GM18519 (cell line): ENCODE results near the gene SMARCD1.

Source experiments
- ATAC-seq: cut with Tn5 transposase; IDR thresholded peaks from one replicate; pipeline ENCODE4 v1.9.1; 2021; ENCODE audit warnings: mild to moderate bottlenecking, moderate library complexity; ENCODE audit not compliant: unreplicated experiment, low FRiP score

The SMARCD1 gene

DNA sequence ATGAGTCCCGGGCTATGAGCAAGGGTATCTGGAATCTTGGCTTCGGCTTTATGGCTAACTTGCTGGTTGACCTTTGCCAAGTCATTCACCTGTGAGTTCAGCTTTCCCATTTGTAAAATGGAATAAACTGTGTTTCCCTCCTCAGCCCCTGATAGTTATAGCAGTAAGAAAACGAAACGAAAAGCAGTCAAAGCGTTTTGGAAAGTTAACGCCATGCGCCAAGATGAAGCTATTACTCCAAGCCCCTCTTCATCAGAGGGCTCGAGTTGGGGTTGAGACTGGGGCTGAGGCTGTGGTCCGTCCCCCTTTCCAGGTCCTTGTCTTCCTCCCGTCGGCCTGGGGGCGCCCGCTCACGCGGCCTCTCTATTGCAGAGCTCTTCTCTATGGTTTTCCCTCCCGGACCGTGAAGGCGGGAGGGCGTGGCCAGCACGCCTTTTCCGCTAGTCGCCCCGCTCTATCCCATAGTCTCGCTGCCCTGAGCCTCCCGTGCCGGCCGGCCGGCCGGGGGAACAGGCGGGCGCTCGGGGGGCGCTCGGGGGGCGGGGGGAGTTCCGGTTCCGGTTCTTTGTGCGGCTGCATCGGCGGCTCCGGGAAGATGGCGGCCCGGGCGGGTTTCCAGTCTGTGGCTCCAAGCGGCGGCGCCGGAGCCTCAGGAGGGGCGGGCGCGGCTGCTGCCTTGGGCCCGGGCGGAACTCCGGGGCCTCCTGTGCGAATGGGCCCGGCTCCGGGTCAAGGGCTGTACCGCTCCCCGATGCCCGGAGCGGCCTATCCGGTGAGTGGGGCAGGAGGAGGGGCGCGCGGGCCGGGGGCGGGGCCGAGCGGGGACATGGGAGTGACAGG, at the start of gene SMARCD1:
TSS of gene SMARCD1 (plus strand) at position 568 of the 840 bp plus-strand sequence. CDS start at position 596, 28 bp downstream.
- ATAC-seq, result peak; percentile 65

DNA sequence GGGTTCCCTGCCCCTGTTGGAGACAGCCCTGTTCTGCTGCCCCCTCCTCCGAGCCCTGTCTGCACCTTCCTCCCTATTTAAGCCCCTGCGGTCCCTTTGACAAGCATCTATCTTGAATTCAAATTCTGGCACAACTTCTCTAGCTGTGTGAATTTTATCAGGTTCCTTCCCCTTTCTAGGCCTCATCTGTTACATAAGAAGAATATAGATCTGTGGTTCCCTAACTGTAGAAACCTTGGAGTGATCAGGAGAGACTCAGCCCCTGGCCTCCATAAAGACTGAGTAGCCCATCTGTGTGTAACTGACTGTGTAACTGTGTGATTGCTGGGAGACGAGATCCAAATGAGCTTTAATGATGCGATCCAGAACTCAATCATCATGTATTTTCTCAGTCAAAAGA, 46.8 kb upstream of the SMARCD1 start:
- no peak for ATAC-seq

DNA sequence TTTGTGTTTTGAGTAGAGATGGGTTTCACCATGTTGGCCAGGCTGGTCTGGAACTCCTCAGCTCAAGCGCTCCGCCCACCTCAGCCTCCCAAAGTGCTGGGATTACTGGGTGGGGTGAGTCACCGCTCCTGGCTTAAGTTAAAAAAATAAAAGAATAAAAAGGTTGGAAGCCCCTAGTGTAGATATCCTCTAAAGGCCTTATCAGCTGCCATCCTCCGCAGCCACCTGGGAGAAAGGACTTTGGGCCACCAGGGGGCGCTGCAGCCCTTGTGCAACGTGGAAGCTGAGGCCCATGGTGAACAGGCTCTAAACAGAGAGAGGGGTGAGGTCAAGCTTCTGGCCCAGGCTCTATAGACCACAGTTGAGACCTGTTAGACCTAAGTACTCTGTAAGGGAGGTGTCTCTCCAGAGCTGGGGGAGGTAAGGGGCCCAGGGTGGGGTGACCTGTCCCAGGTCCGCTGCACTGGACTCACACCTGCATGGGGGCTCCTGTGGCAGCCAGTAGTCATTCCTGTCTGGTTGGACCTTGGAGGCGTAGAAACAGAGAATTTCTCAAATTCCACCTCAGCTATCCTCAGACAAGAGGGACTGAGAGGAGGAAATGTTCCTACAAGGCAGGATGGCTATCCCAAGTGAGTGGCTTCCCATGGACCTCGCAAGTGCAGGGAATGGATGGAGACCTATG, 45.8 kb upstream of the SMARCD1 start:
- ATAC-seq, result no peak

DNA sequence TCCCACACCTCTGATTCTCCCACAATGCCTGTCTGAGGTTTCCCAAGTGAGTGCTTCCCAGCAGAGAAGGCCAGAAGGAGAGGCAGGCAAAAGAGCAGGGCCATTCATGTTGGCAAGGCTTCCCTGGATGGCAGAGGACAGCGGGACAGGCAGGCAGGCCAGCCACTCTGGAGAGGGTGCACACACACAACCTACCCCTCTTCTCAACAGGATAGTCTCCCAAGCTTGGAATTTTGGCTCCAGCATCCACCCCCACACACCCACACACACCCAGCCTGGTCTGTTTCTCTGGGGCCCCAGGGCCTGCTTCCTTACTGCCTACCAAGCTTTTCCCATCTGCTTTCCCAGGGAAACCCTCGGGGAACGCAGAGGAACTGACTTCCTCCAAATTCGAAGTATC, 44.5 kb upstream of the SMARCD1 start:
- no peak for ATAC-seq

DNA sequence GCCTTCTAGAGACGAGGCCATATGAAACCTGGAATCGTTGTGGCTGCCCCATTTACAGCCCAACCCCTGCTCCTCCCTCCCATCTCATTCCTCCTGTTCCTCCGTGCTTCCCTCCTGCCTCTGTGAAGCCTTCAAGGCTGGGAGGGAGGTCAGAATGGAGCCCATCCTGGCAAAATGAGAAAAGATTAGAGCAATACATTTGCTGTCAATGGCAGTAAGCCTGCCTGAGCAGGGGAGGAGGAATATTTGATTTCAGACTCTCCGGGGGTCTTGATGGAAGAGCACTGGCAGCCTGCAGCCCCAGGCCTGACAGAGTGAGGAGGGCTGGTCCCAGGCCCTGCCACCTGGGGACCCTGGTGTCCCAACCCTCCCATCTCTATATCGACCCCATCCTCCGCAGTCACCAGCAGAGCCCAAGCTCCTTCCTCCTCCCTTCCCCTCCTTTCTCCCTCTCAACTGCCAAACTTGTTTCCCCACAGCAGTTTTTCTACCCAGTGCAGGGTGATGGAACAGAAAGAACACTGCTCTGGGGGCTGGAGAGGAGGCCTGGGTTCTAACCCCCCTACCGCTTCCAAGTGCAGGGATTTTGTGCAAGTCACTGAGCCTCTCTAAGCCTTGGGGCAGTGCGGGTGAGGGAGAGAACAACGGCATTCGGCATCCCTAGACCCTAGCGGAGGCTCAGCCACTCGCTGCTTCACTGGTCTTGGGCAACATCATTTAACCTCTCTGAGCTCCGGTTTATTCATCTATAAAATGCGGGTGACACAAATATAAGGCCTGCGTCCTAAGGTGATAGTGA, 43.9 kb upstream of the SMARCD1 start:
- ATAC-seq, result no peak

DNA sequence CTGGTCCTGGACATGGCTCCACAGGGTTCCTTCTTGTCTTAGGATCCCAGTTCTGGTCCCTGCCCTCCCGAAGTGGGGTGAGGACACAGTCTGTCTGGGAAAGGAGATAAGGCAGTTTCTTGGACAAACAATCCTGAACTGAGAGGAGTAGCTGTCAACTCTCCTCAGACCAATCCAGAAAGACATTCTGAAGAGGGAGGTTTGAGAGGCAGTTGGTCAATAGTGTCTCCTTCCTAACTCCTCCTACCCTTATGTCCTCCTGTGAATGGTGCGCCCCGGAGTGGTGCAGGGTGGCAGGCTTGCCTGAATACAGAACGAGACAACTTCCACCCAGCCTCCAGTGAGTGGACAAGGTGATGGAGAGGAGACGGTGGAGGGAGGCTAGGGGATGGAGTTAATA, 43.2 kb upstream of the SMARCD1 start:
- no peak for ATAC-seq

DNA sequence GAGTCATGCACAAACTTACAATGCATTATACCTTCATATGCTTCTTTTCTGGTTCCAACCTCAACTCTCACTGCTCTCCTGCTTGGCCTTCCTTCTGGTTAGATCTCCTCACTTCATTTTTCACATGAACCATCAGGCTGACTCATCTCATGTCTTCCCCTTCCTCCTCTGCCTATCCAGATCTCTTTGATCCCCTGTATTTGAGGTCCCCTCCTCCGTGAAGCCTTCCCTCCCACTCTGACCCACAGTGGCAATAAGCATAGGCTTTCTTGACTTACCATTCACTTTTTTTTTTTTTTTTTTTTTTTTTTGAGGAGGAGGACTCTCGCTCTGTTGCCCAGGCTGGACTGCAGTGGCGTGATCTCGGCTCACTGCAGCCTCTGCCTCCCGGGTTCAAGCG, 42.4 kb upstream of the SMARCD1 start:
- ATAC-seq, result no peak

DNA sequence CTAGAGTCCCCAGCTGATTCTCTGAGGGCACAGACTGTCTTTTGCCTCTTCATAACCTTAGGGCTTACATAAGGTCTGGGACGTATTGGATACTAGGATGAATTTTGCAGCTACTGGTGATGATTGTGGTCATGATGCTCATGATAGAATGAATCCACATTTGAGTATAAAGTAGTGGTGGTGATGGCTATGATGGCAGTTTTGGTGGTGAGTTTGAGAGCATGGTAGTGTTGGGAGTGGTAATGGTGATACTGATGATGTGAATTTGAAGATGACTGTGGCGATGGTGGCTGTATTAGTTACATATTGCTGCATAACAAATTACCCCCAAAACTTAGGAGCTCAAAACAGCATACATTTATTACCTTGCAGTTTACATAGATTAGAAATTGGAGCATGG, 41.8 kb upstream of the SMARCD1 start:
- ATAC-seq, result no peak

DNA sequence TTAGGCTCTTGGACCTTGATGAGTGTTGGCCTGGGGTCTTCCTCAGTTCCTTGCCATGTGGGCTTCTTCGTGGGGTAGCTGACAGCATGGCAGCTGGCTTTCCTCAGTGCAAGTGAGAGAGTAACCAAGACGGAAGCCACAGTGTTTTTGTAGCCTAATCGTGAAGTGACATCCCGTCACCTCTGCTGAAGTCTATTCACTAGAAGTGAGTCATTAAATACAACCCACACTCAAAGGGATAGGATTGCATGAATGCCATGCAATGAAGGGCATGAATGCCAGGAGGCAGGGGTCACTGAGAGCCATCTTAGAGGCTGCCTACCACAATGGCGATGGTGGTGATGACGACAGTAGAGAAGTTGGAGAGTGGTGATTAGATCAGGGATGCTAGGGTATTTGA, 41.3 kb upstream of the SMARCD1 start:
- ATAC-seq, result no peak

DNA sequence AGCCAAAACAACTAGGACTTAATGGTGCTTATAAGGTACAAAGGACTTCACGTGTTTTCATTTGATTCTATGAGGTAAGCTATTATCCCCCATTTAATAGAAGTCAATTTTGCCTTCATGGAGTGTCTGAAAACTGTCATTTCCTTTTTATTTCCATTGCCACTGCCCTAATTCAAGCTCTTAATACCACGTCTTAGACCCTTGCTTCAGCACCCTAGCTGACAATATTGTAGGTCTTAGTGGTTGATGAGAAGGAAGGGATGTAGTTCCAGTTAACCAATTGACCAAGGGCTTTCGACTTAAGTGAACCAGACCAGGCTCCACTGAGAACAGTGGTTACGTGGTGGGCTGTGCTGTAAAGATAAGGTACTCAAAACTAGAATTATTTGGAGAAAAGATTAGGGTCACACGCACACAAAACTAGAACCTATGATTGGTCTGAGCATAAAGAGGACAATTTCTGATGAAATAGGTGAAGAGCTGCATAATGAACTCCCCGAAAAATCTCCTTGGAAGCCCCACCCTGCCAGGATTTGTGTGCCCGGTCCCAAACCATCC, 37.4 kb upstream of the SMARCD1 start:
- no peak for ATAC-seq

DNA sequence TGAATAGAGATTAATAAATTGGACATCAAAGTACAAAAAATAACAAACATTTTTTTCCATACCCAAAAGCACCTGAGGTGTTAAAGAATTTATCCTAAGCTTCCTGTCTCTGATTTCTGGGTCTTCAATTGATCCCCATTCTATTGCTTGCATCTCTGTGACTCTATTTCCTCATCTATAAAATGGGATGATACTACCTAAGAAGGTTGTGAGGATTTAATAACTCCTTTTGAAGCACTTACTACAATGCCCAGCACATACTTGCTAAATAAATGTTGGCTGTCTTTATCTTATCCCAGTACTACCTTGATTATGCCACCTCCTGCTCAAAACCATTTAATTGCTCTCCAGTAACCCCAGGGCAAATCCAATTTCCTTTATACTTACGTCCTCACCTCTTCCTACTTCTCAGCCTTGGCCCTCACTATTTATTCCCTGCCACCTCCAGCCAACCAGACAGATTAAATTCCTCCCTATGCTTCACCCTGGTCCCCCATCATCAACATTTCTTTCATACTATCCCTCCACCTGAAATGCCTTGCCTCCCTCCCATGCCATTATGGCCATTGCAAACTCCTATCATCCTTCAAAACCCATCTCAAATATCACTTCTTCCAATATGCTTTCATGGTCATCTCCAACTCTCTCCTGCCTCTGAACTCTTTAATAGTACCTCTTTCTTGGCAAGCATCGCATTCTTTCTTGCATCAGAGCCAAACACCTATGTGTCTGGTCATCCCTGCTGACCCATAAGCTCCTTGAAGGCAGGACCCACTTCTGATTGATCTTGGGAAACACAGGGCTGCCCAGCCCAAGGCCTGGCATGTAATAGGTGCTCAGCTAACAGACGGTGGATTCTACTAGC, 35.7 kb upstream of the SMARCD1 start:
- no peak for ATAC-seq

DNA sequence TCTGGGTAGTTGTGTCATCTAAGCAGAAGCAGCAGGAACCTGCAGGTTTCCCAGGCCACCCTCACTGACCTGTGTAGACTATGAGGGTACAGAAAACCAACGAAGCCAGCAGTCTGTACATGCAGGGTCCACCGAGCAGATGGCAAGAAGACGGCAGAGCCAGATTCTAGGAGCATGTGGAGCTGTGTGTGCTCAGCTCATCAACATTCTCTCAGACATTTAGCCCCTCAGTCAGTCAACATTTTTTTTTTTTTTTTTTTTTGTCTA, 35.1 kb upstream of the SMARCD1 start:
- no peak for ATAC-seq

DNA sequence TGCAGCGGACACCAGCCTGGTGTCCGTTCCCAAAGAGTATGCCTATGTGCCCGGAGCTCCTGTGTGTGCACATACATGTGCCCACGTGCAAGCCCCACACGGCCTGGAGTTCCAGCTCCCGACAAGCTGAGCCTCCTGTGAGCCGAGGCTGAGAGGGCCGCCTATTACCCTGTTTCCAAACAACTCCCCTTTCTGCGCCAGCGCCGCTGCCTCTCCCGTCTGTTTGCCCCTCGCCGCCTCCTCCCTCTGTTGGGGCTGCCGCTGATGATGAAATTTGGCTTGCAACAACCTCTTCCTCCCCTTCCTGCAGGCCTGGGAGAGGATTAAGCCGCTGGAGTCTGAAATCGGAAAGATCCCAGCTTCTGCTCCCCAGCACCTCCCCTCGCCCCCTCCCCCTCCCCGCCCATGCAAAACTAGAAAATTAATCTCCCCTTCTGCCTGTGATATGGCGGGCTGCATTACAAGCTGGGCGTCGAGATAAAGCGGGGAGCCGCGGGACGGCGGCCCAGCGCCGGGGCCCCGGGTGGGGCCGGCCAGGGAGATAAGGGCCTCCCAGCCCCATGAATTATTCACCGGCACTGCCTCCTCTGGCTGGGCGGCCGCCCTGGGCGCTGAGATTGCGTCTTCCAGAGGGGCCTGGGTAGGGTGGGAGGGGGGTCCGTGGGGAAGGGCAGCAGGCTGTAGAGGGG, 34.6 kb upstream of the SMARCD1 start:
- no peak for ATAC-seq

DNA sequence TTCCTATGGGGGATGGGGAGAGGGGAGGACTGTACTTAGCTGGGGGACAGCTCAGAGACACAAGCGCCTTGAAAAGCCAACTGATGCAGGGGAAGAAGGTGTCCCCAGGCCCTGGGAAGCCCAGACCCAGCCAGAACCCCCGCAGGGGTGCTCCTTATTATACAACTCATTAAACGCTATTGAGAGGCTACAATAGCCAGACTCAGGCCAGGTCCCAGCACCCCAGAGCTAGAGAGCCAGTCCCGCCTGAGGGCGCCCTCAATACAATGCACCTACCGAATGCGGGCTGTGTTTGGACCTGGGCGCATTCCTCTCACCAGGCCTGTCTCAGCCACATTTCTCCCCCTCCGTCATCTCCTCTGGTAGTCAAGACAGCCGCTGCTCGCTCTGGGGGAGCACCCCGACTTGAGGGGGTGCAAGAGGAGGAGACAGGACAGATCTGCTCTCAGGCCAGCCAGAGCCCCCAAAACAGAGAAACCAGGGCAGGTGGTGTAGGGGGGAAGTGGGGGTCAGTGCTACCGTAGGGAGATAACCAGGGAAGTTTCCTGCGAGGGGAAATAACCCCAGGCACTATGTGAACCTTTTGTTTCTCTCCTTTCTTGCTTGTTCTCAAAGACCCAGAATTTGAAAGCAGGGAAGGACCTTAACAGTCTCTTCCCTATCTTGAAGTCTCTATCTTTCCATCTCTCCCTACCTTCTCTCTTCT, 33.9 kb upstream of the SMARCD1 start:
- no peak for ATAC-seq

DNA sequence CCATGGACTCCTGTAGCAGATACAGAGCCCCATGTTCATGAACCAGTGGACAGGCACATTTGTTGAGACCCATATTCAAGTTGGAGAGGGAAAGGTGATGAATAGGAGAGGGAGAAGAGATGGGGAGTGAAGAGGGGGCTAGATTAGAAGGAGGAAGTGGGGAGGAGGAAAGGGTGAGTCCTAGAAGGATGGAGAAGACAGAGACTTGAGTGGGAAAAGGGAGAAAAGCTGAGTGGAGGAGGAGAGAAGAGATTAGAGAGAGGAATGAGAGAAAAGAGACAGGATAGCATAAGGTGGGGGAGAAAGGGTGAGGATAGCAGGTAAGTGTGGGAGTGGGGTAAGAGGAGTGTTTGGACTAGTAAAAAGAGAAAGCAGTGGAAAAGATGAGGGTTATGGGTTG, 32.6 kb upstream of the SMARCD1 start:
- no peak for ATAC-seq

DNA sequence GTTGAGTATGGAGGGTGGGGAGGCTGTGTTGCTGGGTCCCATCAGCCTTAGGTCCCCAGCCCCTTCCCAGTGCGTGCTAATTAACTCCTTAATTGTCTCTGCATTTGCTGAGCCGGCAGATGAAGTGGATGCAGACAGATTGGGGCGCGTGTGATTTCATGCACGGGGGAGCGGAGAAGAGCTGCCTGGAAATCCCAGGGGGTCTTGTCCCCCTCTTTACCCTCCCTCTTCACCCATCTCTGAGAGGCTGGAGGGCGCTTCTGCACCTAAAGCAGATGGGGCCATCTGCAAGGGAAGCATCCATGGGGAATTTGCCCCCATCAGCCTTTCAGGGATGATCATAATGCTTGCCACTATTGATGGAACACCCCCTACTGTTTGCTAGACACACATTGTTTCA, 32.2 kb upstream of the SMARCD1 start:
- ATAC-seq, result no peak

DNA sequence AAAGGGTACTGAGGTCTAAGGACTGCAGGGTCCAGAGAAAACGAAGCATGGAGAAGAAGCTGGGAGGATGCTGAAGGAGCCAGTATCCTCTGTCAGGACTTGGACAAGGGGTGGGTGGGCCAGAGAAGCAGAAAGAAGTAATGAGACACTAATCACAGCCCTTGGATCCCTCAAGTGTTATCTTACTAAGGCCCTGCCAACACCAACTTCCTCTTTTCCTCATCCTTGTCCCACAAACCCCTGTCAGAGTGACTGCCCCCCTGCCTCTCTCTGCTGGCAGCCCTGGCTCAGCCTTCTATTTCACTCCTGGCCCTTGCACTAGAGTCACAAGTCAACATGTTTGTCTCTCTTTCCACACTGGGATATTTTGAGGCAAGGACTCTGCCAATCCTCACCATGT, 31.6 kb upstream of the SMARCD1 start:
- no peak for ATAC-seq

DNA sequence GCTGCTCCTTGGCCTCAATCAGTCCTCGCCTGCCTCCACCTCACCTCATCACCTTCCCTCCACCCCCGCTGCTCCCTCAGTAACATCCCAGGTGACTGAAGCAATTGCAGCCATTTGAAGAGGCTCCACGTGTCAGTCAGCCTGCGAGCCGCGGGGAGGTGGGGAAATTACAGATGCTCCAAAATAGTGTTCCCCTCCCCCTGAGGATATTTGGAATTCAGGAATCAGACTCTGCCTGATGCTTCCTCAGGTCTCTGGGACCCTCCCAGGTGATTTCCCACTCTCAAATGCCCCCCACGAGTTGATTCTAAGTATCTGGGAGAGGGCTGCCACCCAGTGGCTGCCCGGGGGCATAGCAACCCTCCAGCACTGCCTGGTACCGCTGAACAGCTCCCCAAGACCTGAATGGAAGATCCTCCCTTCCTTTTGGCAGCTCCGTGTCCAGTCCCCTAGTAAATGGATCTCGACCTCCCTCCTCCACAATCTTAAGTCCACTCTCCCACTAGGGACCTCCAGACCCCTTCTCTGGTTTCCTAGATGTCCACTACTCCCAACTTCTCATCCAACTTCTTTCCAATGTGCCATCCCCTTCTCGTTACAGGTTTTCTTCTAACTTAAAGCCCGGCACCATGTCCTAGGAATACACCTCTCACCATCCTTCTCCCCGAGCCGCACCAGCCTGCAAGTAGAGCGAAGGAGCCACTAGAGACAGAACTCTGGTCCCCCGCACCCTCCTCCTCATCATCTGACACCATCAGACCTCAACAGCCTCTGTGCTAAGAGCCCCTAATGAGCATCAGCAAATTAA, 29.1 kb upstream of the SMARCD1 start:
- ATAC-seq, result no peak
